ENCODE results near the gene ERP29.
"Not testable (repeated sequence)": the region's sequence is repeated elsewhere in the genome, so short reads cannot be mapped to it uniquely, and the experiment has no call there.

Gene ERP29

GRCh38 chr12:111980598-111980997 lies 32.6 kb upstream of the ERP29 start:
- no peak for DNase-seq (ENCODE audit: extremely low read depth, low read depth)
- no peak for TF ChIP-seq CTCF (IDR thresholded peaks at IDR 0.05; ENCODE audit: low read depth, low read length)

- TF ChIP-seq CTCF (IDR thresholded peaks at IDR 0.05; ENCODE audit: low read depth, low read length): no peak
- DNase-seq (ENCODE audit: extremely low read depth, low read depth): no peak
Observed at GRCh38 chr12:111981987-111982386, 31.2 kb upstream of the ERP29 start.

GRCh38 chr12:111984820-111985219 lies 28.4 kb upstream of the ERP29 start:
- no peak for DNase-seq (ENCODE audit: extremely low read depth, low read depth)
- no peak for TF ChIP-seq CTCF (IDR thresholded peaks at IDR 0.05; ENCODE audit: low read depth, low read length)

GRCh38 chr12:111991535-111991934 lies 21.7 kb upstream of the ERP29 start:
- TF ChIP-seq CTCF (IDR thresholded peaks at IDR 0.05; ENCODE audit: low read depth, low read length): no peak
- no peak for DNase-seq (ENCODE audit: extremely low read depth, low read depth)

DNA sequence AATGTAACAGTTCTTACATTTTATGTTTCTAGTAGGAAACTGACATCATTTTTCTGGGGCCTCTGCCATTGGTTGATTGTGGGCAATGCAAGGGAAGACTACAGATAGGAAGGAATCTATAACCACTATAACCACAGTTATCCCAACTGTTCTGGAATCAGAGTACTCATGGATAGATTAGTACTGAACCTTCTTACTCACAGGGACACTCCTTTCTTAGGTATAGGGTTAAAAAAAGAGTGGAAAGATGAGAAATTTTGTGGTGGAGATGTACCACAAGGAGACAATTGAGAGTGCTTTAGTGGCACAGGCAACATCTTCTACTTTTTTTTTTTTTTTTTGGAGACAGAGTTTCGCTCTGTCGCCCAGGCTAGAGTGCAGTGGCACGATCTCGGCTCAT lies 21.3 kb upstream of the ERP29 start:
- TF ChIP-seq CTCF (IDR thresholded peaks at IDR 0.05; ENCODE audit: low read depth, low read length): no peak
- no peak for DNase-seq (ENCODE audit: extremely low read depth, low read depth)

- no peak for TF ChIP-seq CTCF (IDR thresholded peaks at IDR 0.05; ENCODE audit: low read depth, low read length)
- DNase-seq (ENCODE audit: extremely low read depth, low read depth): no peak
Observed at GRCh38 chr12:111992464-111992863, 20.8 kb upstream of the ERP29 start.

DNA sequence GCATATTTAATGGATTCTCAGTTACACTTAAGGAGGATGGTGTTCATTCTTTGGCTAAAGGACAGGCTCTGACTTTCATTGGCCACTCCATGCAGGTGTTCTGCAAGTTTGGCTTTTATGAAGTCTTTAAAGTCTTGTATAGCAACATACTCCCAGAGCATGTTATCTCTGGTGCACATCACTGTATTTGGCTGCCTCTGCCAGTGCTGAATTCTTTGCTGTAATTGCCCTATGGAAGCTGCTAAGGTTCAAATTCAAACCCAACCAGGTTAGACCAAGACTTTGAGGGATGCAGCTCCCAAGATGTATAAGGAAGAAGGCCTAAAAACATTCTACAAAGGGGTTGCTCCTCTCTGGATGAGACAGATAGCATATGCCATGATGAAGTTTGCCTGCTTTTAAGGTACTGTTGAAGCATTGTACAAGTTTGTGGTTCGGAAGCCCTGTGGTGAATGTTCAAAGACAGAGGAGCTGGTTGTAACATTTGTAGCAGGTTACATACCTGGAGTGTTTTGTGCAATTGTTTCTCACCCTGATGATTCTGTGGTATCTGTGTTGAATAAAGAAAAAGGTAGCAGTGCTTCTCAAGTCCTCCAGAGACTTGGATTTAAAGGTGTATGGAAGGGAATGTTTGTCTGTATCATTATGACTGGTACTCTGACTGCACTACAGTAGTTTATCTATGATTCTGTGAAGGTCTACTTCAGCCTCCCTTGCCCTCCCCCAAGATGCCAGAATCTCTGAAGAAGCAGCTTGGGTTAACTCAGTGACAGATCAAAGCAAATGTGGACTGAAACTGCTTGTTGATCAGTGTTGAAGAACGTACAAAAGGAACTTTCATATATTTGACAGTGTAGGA lies 19.7 kb upstream of the ERP29 start:
- no peak for TF ChIP-seq CTCF (IDR thresholded peaks at IDR 0.05; ENCODE audit: low read depth, low read length)
- no peak for DNase-seq (ENCODE audit: extremely low read depth, low read depth)

GRCh38 chr12:111994211-111995111 lies 18.8 kb upstream of the ERP29 start:
- not testable (repeated sequence) for DNase-seq (ENCODE audit: extremely low read depth, low read depth)
